ENCODE data around the gene KRTAP4-4.
"Not testable (repeated sequence)": the region's sequence is repeated elsewhere in the genome, so short reads cannot be mapped to it uniquely, and the experiment has no call there.

The KRTAP4-4 gene

GRCh38 chr17:41131979-41132378, 28.6 kb downstream of the KRTAP4-4 start:
- no peak overlapping the region for H3K4me3 ChIP-seq (ENCODE audit: low read depth, low read length)
- TF ChIP-seq CTCF (conservative IDR thresholded peaks at IDR 0.05; ENCODE audit: low read depth, low read length), result no peak
- peak; percentile 26 for DNase-seq (ENCODE audit: low read depth)

GRCh38 chr17:41127371-41127770, 33.2 kb downstream of the KRTAP4-4 start:
- DNase-seq (ENCODE audit: low read depth), result no peak
- no peak for TF ChIP-seq CTCF (conservative IDR thresholded peaks at IDR 0.05; ENCODE audit: low read depth, low read length)
- no peak overlapping the region for H3K4me3 ChIP-seq (ENCODE audit: low read depth, low read length)

- no peak for TF ChIP-seq CTCF (conservative IDR thresholded peaks at IDR 0.05; ENCODE audit: low read depth, low read length)
- no peak for DNase-seq (ENCODE audit: low read depth)
- H3K4me3 ChIP-seq (ENCODE audit: low read depth, low read length), result no peak overlapping the region
Observed at GRCh38 chr17:41126412-41126811, 34.1 kb downstream of the KRTAP4-4 start.

GRCh38 chr17:41125064-41125463, 35.5 kb downstream of the KRTAP4-4 start:
- no peak for DNase-seq (ENCODE audit: low read depth)
- no peak overlapping the region for H3K4me3 ChIP-seq (ENCODE audit: low read depth, low read length)
- TF ChIP-seq CTCF (conservative IDR thresholded peaks at IDR 0.05; ENCODE audit: low read depth, low read length), result no peak

GRCh38 chr17:41123991-41124371, 36.6 kb downstream of the KRTAP4-4 start, which contains the start of gene KRTAP4-12:
TSS of gene KRTAP4-12 (minus strand) at chr17:41124182. CDS start at chr17:41124122, 60 bp downstream.
- not testable (repeated sequence) for H3K4me3 ChIP-seq (ENCODE audit: low read depth, low read length)
- DNase-seq (ENCODE audit: low read depth), result peak; percentile 13

- not testable (repeated sequence) for DNase-seq (ENCODE audit: low read depth); H3K4me3 ChIP-seq (ENCODE audit: low read depth, low read length)
Observed at GRCh38 chr17:41123292-41123990, 37.1 kb downstream of the KRTAP4-4 start.

GRCh38 chr17:41121742-41122141, 38.8 kb downstream of the KRTAP4-4 start:
- DNase-seq (ENCODE audit: low read depth), result no peak
- no peak overlapping the region for H3K4me3 ChIP-seq (ENCODE audit: low read depth, low read length)
- TF ChIP-seq CTCF (conservative IDR thresholded peaks at IDR 0.05; ENCODE audit: low read depth, low read length), result no peak

- not testable (repeated sequence) for H3K4me3 ChIP-seq (ENCODE audit: low read depth, low read length)
Observed at GRCh38 chr17:41119696-41120690, 40.6 kb downstream of the KRTAP4-4 start.

More at GRCh38 chr17:41119696-41120690, 40.6 kb downstream of the KRTAP4-4 start:
- DNase-seq (ENCODE audit: low read depth), result not testable (repeated sequence)
